HepG2 (cell line): Measurements from ENCODE around the gene NBPF15. TPM values are rescaled to one million over a fixed set of nuclear protein-coding genes. Genes with fewer than 3 reads are reported as not detected.
"Not testable (repeated sequence)": the region's sequence is repeated elsewhere in the genome, so short reads cannot be mapped to it uniquely, and the experiment has no call there.

Source experiments
- ATAC-seq: fragments of 200-7000 bp; cut with Tn5 transposase; 3 replicates; pipeline ENCODE4 v1.9.1; 2020; ENCODE audit warnings: mild to moderate bottlenecking, moderate library complexity
- BruUV-seq: library from RNA; stranded (reverse); fragments of 400-500 nt; replicated peaks from 2 replicates; lab custom pipeline; 2021; lab: Mats Ljungman, UMichigan
- CTCF ChIA-PET: fragments of 300-600 bp; formaldehyde crosslinking; extraction: SDS; loops from one replicate; lab custom pipeline; 2021; ENCODE audit warnings: low total read pairs, inconsistent platforms, low intra/inter-chr PET ratio; lab: Yijun Ruan, JAX
- POLR2A ChIA-PET: fragments of 350-600 bp; sonication (Branson Sonifier 250); formaldehyde crosslinking; loops from one replicate; lab custom pipeline; 2020; ENCODE audit warnings: antibody characterized with exemption, inconsistent platforms; lab: Yijun Ruan, JAX
- DNase-seq: peaks from one replicate; pipeline ENCODE4 v3.0.0-alpha.2; 2015; ENCODE audit warnings: low spot score
- FAIRE-seq: peaks from 3 replicates; lab custom pipeline; 2011; peaks lifted over from hg19 to GRCh38; lab: Jason Lieb, UNC
- H2AFZ ChIP-seq: one replicate; pipeline ENCODE4 v1.6.1; 2011; ENCODE audit warnings: low read length, inconsistent platforms
- H3K27ac ChIP-seq: fragments of 300-600 bp; 3 replicates; pipeline ENCODE4 v1.8.0; 2011; ENCODE audit warnings: mixed run types, mild to moderate bottlenecking, mixed read lengths, low read length, inconsistent platforms; ENCODE audit not compliant: insufficient read depth; ENCODE audit errors: extremely low read length
- H3K27me3 ChIP-seq, 2 experiments: fragments of 200-600 bp in 1 of 2; 2 replicates in 1 of 2; 3 replicates in 1 of 2; pipeline versions ENCODE4 v1.6.0 to v1.8.0; 2011; ENCODE audit warnings: low read length in 2 of 2, mild to moderate bottlenecking in 2 of 2, moderate library complexity in 2 of 2, inconsistent platforms in 1 of 2; ENCODE audit not compliant: insufficient read depth in 2 of 2, control insufficient read depth in 1 of 2
- H3K36me3 ChIP-seq, 2 experiments: fragments of 200-600 bp in 1 of 2; replicated peaks in 1 of 2; 2 replicates in 1 of 2; 3 replicates in 1 of 2; pipeline versions ENCODE4 v1.5.1 to v1.8.0; 2011; ENCODE audit warnings: low read length in 2 of 2, inconsistent platforms in 1 of 2; ENCODE audit not compliant: insufficient read depth in 2 of 2, control insufficient read depth in 1 of 2
- H3K4me1 ChIP-seq: 2 replicates; pipeline ENCODE4 v1.5.1; 2012; ENCODE audit warnings: low read length, inconsistent platforms; ENCODE audit not compliant: insufficient read depth
- H3K4me2 ChIP-seq: 2 replicates; pipeline ENCODE4 v1.6.0; 2011; ENCODE audit warnings: low read depth, low read length, inconsistent platforms
- H3K4me3 ChIP-seq, 3 experiments: fragments of 200-600 bp in 1 of 3; sonication (generic), shearing (Covaris generic) in 1 of 3; replicated peaks in 1 of 3; 2 replicates each; pipeline ENCODE4 v1.5.1; 2011 to 2016; ENCODE audit warnings: low read length in 3 of 3, inconsistent platforms in 2 of 3, low read depth in 2 of 3, mild to moderate bottlenecking in 2 of 3, control low read depth in 1 of 3, mixed read lengths in 1 of 3; ENCODE audit not compliant: insufficient read depth in 1 of 3
- H3K79me2 ChIP-seq: one replicate; pipeline ENCODE4 v1.6.1; 2011; ENCODE audit warnings: low read length, inconsistent platforms; ENCODE audit not compliant: insufficient read depth
- H3K9ac ChIP-seq: 2 replicates; pipeline ENCODE4 v1.6.0; 2011; ENCODE audit warnings: mild to moderate bottlenecking, low read depth, low read length, inconsistent platforms; ENCODE audit not compliant: insufficient read depth
- H3K9me3 ChIP-seq: 2 replicates; pipeline ENCODE4 v1.5.1; 2012; ENCODE audit warnings: mild to moderate bottlenecking, low read length
- H4K20me1 ChIP-seq: 2 replicates; pipeline ENCODE4 v1.6.0; 2011; ENCODE audit warnings: inconsistent platforms, mild to moderate bottlenecking, low read length, moderate library complexity; ENCODE audit not compliant: insufficient read depth
- CREB1 ChIP-seq, 2 experiments: fragments of 450-650 bp in 1 of 2; IDR thresholded peaks; 2 replicates each; pipeline ENCODE4 v1.6.1; 2016 to 2017; ENCODE audit warnings: control low read depth in 1 of 2, mild to moderate bottlenecking in 1 of 2, missing compliant biosample characterization in 1 of 2, missing genetic modification characterization in 1 of 2
- GABPA ChIP-seq, 2 experiments: IDR thresholded peaks; 2 replicates each; pipeline ENCODE4 v1.6.1; 2011 to 2016; ENCODE audit warnings: low read depth in 2 of 2, low read length in 1 of 2, missing biosample characterization in 1 of 2, missing genetic modification characterization in 1 of 2
- SPEN ChIP-seq: sonication (generic); formaldehyde crosslinking; IDR thresholded peaks from 2 replicates; pipeline ENCODE4 v1.5.1; 2020; ENCODE audit warnings: low read depth, mild to moderate bottlenecking, missing genetic modification reagents
- YY1 ChIP-seq: IDR thresholded peaks from 2 replicates; pipeline ENCODE4 v1.6.1; 2011; ENCODE audit warnings: low read length, low read depth, moderate library complexity, mild to moderate bottlenecking; ENCODE audit not compliant: insufficient read depth, insufficient replicate concordance
- ZBTB21 ChIP-seq: sonication (generic); formaldehyde crosslinking; IDR thresholded peaks from 2 replicates; pipeline ENCODE4 v1.4.0; 2020; ENCODE audit warnings: missing genetic modification reagents
- ZNF143 ChIP-seq: sonication (generic); formaldehyde crosslinking; IDR thresholded peaks from 2 replicates; pipeline ENCODE4 v1.4.0; 2020; ENCODE audit warnings: missing genetic modification reagents
- ZNF644 ChIP-seq: IDR thresholded peaks from 2 replicates; pipeline ENCODE4 v1.6.1; 2016; ENCODE audit warnings: low read depth
- WGBS: methylation state at CpG from one replicate; pipeline ENCODE4 v1.1.6; 2017; ENCODE audit warnings: low lambda C conversion rate; 5-methylcytosine and 5-hydroxymethylcytosine counted together
- in situ Hi-C: cut with HindIII; loops from 2 replicates; pipeline ENCODE4 v1.10.0; 2017; ENCODE audit warnings: low pct_unique_long_range_greater_than_20kb; ENCODE audit not compliant: extremely low pct_ligation_motif_present
- intact Hi-C: fragments of 100-400 bp; cut with micrococcal nuclease; formaldehyde crosslinking; loops from one replicate; pipeline ENCODE4 v1.10.0; 2022; ENCODE audit not compliant: unreplicated experiment
- polyA plus RNA-seq, 8 experiments: library from polyadenylated mRNA; depleted of rRNA in 3 of 8; stranded (reverse) in 7 of 8; unstranded in 1 of 8; fragments of >200 nt; fragmentation: Illumina TruSeq in 4 of 8; extraction: Trizol in 4 of 8; gene quantifications; 2 replicates each; pipeline versions ENCODE4 v1.2.1 to v1.2.3, GENCODE V29; 2011 to 2016; ENCODE audit warnings: low read depth in 4 of 8, missing spikeins in 1 of 8, mixed read lengths in 1 of 8; ENCODE audit not compliant: insufficient read depth in 1 of 8
- total RNA-seq, 5 experiments: library from RNA; depleted of rRNA; stranded (reverse); fragments of >200 nt; fragmentation: Illumina TruSeq; extraction: Trizol; gene quantifications; 2 replicates each; pipeline ENCODE4 v1.2.3, GENCODE V29; 2016; ENCODE audit warnings: low read depth in 1 of 5
- TF ChIP-seq, protein P1 (sequence below), 2 experiments: sonication (generic) in 1 of 2; formaldehyde crosslinking in 1 of 2; IDR thresholded peaks; 2 replicates each; pipeline versions ENCODE4 v1.6.1 to v1.9.0; 2014 to 2022; ENCODE audit warnings: antibody characterized with exemption in 1 of 2, borderline replicate concordance in 1 of 2, inconsistent platforms in 1 of 2, low read depth in 1 of 2, missing genetic modification reagents in 1 of 2
- TF ChIP-seq, protein P2 (sequence below): sonication (generic); formaldehyde crosslinking; IDR thresholded peaks from 2 replicates; pipeline ENCODE4 v1.5.1; 2020; ENCODE audit warnings: mild to moderate bottlenecking, missing genetic modification reagents, moderate library complexity

The NBPF15 gene
- total and polyA plus RNA-seq, 2 of the 13 experiments (the other 11 are each of a cell fraction or from before 2014, with no cell fraction given): 15.5 to 21.2 TPM

DNA sequence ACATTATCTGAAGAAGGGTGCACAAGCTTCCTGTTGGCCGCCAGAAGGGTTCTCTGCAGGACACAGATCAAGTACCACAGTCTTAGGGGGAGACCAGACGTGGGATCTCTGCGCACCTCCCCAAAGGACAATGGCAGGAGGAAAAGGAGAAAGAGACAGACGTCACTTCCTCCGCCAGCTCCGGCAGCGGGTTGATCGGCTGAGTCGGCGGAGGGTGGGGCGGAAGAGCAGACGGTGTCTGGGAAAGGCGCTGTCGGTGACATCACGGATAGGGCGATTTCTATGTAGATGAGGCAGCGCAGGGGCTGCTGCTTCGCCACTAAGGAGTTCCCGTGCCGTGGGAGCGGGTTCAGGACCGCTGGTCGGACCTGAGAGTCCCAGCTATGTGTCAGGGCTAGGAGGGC is 49.4 kb downstream of the NBPF15 start:
- H3K4me2 ChIP-seq: 0 out of 2 replicates have a peak overlapping the region, but pooled peaks have one; percentile 23
- not testable (repeated sequence) for H3K4me1 ChIP-seq
- TF ChIP-seq ZNF143 (CRISPR knock-in tag) (peak; percentile 69), CREB1 (IDR thresholded peaks at IDR 0.05) (peak; percentile 82), CREB1 (CRISPR knock-in tag; IDR thresholded peaks at IDR 0.05) (peak; percentile 73), SPEN (0 out of 2 replicates have a peak, but pooled peaks have one; percentile 17), YY1 (peak; percentile 16), ZNF644 (peak; percentile 76), ZBTB21 (CRISPR knock-in tag) (peak; percentile 79), GABPA (IDR thresholded peaks at IDR 0.05; ENCODE audit: low read depth, low read length) (peak; percentile 46), GABPA (CRISPR knock-in tag; IDR thresholded peaks at IDR 0.05; ENCODE audit: low read depth) (peak; percentile 78)
- TF ChIP-seq, protein P1, sequence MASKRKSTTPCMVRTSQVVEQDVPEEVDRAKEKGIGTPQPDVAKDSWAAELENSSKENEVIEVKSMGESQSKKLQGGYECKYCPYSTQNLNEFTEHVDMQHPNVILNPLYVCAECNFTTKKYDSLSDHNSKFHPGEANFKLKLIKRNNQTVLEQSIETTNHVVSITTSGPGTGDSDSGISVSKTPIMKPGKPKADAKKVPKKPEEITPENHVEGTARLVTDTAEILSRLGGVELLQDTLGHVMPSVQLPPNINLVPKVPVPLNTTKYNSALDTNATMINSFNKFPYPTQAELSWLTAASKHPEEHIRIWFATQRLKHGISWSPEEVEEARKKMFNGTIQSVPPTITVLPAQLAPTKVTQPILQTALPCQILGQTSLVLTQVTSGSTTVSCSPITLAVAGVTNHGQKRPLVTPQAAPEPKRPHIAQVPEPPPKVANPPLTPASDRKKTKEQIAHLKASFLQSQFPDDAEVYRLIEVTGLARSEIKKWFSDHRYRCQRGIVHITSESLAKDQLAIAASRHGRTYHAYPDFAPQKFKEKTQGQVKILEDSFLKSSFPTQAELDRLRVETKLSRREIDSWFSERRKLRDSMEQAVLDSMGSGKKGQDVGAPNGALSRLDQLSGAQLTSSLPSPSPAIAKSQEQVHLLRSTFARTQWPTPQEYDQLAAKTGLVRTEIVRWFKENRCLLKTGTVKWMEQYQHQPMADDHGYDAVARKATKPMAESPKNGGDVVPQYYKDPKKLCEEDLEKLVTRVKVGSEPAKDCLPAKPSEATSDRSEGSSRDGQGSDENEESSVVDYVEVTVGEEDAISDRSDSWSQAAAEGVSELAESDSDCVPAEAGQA (IDR thresholded peaks at IDR 0.05; ENCODE audit: low read depth): 0 out of 2 replicates have a peak, but pooled peaks have one; percentile 27
- TF ChIP-seq, protein P1 (CRISPR knock-in tag; IDR thresholded peaks at IDR 0.05; ENCODE audit: borderline replicate concordance): not testable (repeated sequence)
- TF ChIP-seq, protein P2, sequence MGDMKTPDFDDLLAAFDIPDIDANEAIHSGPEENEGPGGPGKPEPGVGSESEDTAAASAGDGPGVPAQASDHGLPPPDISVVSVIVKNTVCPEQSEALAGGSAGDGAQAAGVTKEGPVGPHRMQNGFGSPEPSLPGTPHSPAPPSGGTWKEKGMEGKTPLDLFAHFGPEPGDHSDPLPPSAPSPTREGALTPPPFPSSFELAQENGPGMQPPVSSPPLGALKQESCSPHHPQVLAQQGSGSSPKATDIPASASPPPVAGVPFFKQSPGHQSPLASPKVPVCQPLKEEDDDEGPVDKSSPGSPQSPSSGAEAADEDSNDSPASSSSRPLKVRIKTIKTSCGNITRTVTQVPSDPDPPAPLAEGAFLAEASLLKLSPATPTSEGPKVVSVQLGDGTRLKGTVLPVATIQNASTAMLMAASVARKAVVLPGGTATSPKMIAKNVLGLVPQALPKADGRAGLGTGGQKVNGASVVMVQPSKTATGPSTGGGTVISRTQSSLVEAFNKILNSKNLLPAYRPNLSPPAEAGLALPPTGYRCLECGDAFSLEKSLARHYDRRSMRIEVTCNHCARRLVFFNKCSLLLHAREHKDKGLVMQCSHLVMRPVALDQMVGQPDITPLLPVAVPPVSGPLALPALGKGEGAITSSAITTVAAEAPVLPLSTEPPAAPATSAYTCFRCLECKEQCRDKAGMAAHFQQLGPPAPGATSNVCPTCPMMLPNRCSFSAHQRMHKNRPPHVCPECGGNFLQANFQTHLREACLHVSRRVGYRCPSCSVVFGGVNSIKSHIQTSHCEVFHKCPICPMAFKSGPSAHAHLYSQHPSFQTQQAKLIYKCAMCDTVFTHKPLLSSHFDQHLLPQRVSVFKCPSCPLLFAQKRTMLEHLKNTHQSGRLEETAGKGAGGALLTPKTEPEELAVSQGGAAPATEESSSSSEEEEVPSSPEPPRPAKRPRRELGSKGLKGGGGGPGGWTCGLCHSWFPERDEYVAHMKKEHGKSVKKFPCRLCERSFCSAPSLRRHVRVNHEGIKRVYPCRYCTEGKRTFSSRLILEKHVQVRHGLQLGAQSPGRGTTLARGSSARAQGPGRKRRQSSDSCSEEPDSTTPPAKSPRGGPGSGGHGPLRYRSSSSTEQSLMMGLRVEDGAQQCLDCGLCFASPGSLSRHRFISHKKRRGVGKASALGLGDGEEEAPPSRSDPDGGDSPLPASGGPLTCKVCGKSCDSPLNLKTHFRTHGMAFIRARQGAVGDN (CRISPR knock-in tag): peak; percentile 46

More for the DNA sequence above, 49.4 kb downstream of the NBPF15 start:
- ATAC-seq (peak; percentile 62), DNase-seq (peak; percentile 53)
- H3K9ac ChIP-seq, H3K9me3 ChIP-seq, in situ Hi-C loops, H3K27ac ChIP-seq, CTCF ChIA-PET, H4K20me1 ChIP-seq, BruUV-seq, H3K79me2 ChIP-seq, FAIRE-seq, H3K27me3 ChIP-seq, H2AFZ ChIP-seq, intact Hi-C loops, H3K36me3 ChIP-seq: not testable (repeated sequence)
- POLR2A ChIA-PET: interaction anchor here (1.0 to 1.5 kb wide), 3 partner anchors 112 to 869 kb away, joined by 3 to 11 read pairs (median 6); no protein-coding TSS in a partner anchor
- under 1% methylated on average over 19 of the region's 23 CpGs for WGBS
- H3K4me3 ChIP-seq: peak overlapping the region in 2 of 3 experiments; percentile 54 to 70; a peak in 3 of 6 replicates
